Spleen (tissue), 11 donors: ENCODE measurements around the gene SYNJ1. TPM values are rescaled to one million over a fixed set of nuclear protein-coding genes. Genes with fewer than 3 reads are reported as not detected.

Experiments
- DNase-seq: peaks from one replicate; pipeline ENCODE4 v3.0.0-alpha.2; 2020
- H3K27ac ChIP-seq, 8 donors: fragments of 200-600 bp; sonication (generic) in 7 of 8; 1 replicate in 4 of 8; 2 replicates in 4 of 8; pipeline versions ENCODE4 v1.5.0 to v1.8.0; 2016 to 2021; ENCODE audit warnings: inconsistent platforms in 4 of 8, mild to moderate bottlenecking in 4 of 8, moderate library complexity in 1 of 8
- H3K27me3 ChIP-seq, 7 donors: fragments of 200-600 bp; sonication (generic) in 6 of 7; replicated peaks in 1 of 7; 1 replicate in 4 of 7; 2 replicates in 3 of 7; pipeline versions ENCODE4 v1.5.0 to v1.8.0; 2016 to 2021; ENCODE audit warnings: inconsistent platforms in 3 of 7, mild to moderate bottlenecking in 1 of 7
- H3K36me3 ChIP-seq, 6 donors: fragments of 200-600 bp; sonication (generic) in 5 of 6; 1 replicate in 4 of 6; 2 replicates in 2 of 6; pipeline versions ENCODE4 v1.5.0 to v1.8.0; 2016 to 2021; ENCODE audit warnings: inconsistent platforms in 2 of 6
- H3K4me1 ChIP-seq, 6 donors: fragments of 200-600 bp; sonication (generic) in 5 of 6; 1 replicate in 3 of 6; 2 replicates in 3 of 6; pipeline versions ENCODE4 v1.5.0 to v1.8.0; 2016 to 2021; ENCODE audit warnings: inconsistent platforms in 3 of 6
- H3K4me3 ChIP-seq, 8 donors: fragments of 200-600 bp; sonication (generic) in 7 of 8; 1 replicate in 4 of 8; 2 replicates in 4 of 8; pipeline versions ENCODE4 v1.5.0 to v1.8.0; 2016 to 2021; ENCODE audit warnings: inconsistent platforms in 4 of 8, mild to moderate bottlenecking in 4 of 8, moderate library complexity in 2 of 8
- H3K9me3 ChIP-seq, 8 donors: fragments of 200-600 bp; sonication (generic) in 7 of 8; 1 replicate in 4 of 8; 2 replicates in 4 of 8; pipeline versions ENCODE4 v1.5.0 to v1.8.0; 2016 to 2021; ENCODE audit warnings: inconsistent platforms in 4 of 8
- POLR2A ChIP-seq, 3 donors: fragments of 450-650 bp; IDR thresholded peaks; one replicate each; pipeline ENCODE4 v1.5.1; 2017; ENCODE audit warnings: antibody characterized with exemption in 3 of 3, mild to moderate bottlenecking in 1 of 3
- POLR2AphosphoS5 ChIP-seq, 3 donors: sonication (generic); formaldehyde crosslinking; IDR thresholded peaks; one replicate each; pipeline ENCODE4 v1.5.1; 2017; ENCODE audit warnings: antibody characterized with exemption in 3 of 3
- WGBS, 5 donors: extraction: QIAGEN DNeasy Blood & Tissue Kit in 3 of 5; methylation state at CpG; one replicate each; pipeline versions ENCODE4 v1.1.5 to v1.1.7; 2013 to 2018; 5-methylcytosine and 5-hydroxymethylcytosine counted together
- intact Hi-C: fragments of 100-400 bp; cut with DNase I; formaldehyde crosslinking; loops from one replicate; pipeline ENCODE4 v1.15.0; 2023; ENCODE audit warnings: low total_unique reads
- polyA plus RNA-seq, 3 donors: library from polyadenylated mRNA; stranded (reverse); fragments of 200-250 nt; gene quantifications; one replicate each; pipeline ENCODE4 v1.2.1, GENCODE V29; 2013
- total RNA-seq, 7 donors: library from RNA; depleted of rRNA in 3 of 7; stranded (reverse); fragments of >200 nt in 3 of 7; fragmentation: NEBNext Ultra II Directional in 4 of 7; extraction: Animal tissue kit (Norgen Biotek cat#: 25700) in 4 of 7; gene quantifications; one replicate each; pipeline versions ENCODE4 v1.1.0 to v1.2.1, GENCODE V29; 2016 to 2021
- TF ChIP-seq, protein P1 (sequence below), 11 experiments: fragments of 200-600 bp in 7 of 11; fragments of 450-650 bp in 4 of 11; sonication (generic) in 4 of 11; IDR thresholded peaks in 8 of 11; conservative IDR thresholded peaks in 3 of 11; 1 replicate in 7 of 11; 2 replicates in 4 of 11; pipeline versions ENCODE4 v1.4.0 to v1.8.0; 2016 to 2021; ENCODE audit warnings: antibody characterized with exemption in 11 of 11, inconsistent platforms in 4 of 11, mild to moderate bottlenecking in 1 of 11
- donor health status: healthy with polysubstance abuse.
- donor health status: DM: no; HTN: no; CAD: no; lungs with moderate emphysema.
- donor health status: DM: no; HTN: no; CAD: no.
- donor health status: Bipolar disorder and iron deficiency.
- donor health status: healthy.
- donor health status: DM: no; HTN: no; CAD: no.
- donor health status: DM: yes; HTN: yes; CAD: no.

SYNJ1 gene
- total and polyA plus RNA-seq, 10 donors, result 3.3 to 30.3 (median 18.7) TPM

DNA sequence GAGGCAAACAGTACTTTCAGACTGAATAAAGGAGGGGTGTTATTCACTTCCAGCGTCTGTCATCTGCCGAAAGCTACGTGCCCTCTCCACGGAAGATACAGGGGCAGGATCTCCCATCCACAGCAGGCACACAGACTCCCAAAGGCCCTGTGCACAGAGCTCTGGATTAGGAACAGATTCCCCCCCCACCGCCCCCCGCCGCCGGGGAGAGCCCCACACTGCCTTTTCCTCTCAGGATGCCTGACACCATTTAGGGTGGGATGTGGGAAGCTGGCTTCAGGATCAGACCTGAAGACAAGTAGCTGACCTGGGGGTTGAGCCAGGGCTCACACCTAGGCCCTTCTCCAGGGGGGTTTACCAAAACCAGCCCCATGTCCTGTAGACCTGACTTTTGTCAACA, 134.1 kb downstream of the SYNJ1 start:
- 73 to 85% (median 81%) methylated on average over 4 to 8 of the region's 8 CpGs for WGBS, 5 donors
- no peak for TF ChIP-seq POLR2AphosphoS5 (IDR thresholded peaks at IDR 0.05)
- TF ChIP-seq, protein P1, sequence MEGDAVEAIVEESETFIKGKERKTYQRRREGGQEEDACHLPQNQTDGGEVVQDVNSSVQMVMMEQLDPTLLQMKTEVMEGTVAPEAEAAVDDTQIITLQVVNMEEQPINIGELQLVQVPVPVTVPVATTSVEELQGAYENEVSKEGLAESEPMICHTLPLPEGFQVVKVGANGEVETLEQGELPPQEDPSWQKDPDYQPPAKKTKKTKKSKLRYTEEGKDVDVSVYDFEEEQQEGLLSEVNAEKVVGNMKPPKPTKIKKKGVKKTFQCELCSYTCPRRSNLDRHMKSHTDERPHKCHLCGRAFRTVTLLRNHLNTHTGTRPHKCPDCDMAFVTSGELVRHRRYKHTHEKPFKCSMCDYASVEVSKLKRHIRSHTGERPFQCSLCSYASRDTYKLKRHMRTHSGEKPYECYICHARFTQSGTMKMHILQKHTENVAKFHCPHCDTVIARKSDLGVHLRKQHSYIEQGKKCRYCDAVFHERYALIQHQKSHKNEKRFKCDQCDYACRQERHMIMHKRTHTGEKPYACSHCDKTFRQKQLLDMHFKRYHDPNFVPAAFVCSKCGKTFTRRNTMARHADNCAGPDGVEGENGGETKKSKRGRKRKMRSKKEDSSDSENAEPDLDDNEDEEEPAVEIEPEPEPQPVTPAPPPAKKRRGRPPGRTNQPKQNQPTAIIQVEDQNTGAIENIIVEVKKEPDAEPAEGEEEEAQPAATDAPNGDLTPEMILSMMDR (IDR thresholded peaks at IDR 0.05 in 8 of 11, conservative IDR thresholded peaks at IDR 0.05 in 3 of 11), result no peak
- no peak for TF ChIP-seq POLR2A (IDR thresholded peaks at IDR 0.05)
- intact Hi-C loops, result no loop called here
- Histone ChIP-seq H3K36me3 (peaks cover 0 to 20% (median 3%) of the 10 kb centered on the region in 6 donors), H3K27ac (no peak overlapping the region), H3K4me3 (no peak overlapping the region), H3K4me1 (no peaks in the 10 kb centered on the region), H3K9me3 (no peaks in the 10 kb centered on the region), H3K27me3 (no peaks in the 10 kb centered on the region)
- DNase-seq, result peak; percentile 50

DNA sequence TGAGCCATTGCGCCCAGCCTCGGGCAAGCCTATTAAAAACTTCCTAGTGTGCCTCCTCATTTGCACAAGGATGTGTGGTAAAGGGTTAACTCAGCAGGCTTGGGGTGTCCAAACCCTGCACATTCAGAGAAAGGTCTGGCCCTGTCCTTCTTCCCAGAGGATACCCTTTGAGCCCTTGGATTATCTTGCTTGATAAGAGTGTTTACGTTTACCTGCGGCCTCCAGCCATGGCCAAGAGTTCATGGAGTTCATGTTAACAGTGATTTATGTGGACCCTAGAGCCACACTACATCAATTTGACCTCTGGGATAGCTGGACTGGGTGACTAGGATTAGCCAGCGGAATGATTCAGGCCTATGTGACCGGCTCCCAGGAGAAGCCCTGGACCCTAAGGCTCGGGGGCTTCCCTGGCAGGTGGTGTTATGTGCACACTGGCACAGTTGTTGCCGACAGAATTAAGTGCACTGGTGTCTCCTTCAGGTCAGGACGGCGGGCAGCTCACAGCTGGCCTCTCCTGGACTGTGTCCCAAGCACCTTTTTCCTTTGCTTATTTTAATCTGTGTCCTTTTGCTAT, 134.8 kb downstream of the SYNJ1 start:
- Histone ChIP-seq H3K4me1 (no peaks in the 10 kb centered on the region), H3K27ac (no peak overlapping the region), H3K27me3 (no peaks in the 10 kb centered on the region), H3K9me3 (no peaks in the 10 kb centered on the region), H3K36me3 (peaks cover 0 to 13% (median 0%) of the 10 kb centered on the region in 6 donors), H3K4me3 (no peak overlapping the region)
- TF ChIP-seq POLR2A (IDR thresholded peaks at IDR 0.05), result no peak
- WGBS, 5 donors, result 69 to 78% (median 75%) methylated on average over 10 of the region's 10 CpGs
- intact Hi-C loops, result no loop called here
- peak; percentile 34 for DNase-seq

DNA sequence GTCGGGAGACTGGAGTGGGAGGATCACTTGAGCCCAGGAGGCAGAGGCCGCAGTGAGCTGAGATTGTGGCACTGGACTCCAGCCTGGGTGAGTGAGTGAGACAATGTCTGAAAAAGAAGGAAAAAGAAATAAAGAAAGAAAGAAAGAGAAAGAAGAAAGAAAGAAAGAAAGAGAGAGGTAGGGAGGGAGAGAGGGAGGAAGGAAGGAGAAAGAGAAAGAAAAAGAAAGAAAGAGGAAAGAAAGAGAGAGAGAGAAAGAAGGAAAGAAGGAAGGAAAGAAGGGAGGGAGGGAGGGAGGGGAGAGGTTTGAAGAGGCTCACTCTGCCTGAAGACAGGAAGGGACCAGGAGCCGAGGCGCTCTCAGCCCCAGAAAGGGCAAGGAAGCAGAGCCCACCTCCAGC, 137.7 kb downstream of the SYNJ1 start:
- intact Hi-C loops, result no loop called here
- H3K36me3 ChIP-seq, result no peaks in the 10 kb centered on the region

DNA sequence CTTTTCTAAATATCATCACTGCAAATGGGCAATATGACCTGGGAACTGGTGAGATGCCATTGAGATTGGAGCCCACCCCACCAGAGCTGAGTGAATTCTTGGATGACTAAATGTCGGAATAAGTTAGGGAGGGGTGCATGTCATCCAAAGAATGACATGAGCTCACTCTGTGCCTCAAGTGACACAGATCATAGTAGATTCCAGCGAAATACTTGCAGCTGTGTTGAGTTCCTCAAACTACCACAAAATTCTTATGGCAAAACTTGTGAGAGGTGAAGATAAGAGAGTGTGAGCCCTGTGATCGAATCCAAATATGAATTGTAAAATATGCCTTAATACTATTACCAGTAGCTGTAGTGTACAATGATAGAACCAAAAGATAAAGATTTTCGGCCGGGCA, 140.2 kb downstream of the SYNJ1 start:
- DNase-seq, result no peak
- no peaks in the 10 kb centered on the region for H3K9me3 ChIP-seq
- no peaks in the 10 kb centered on the region for H3K27me3 ChIP-seq
- no peak overlapping the region for H3K27ac ChIP-seq
- TF ChIP-seq POLR2AphosphoS5 (IDR thresholded peaks at IDR 0.05) (no peak), POLR2A (IDR thresholded peaks at IDR 0.05) (no peak)
- TF ChIP-seq, protein P1 (IDR thresholded peaks at IDR 0.05 in 8 of 11, conservative IDR thresholded peaks at IDR 0.05 in 3 of 11), result no peak
- no peaks in the 10 kb centered on the region for H3K36me3 ChIP-seq
- WGBS, 5 donors, result 90 to 97% (median 93%) methylated on average over 5 of the region's 5 CpGs
- H3K4me3 ChIP-seq, result no peak overlapping the region
- no peaks in the 10 kb centered on the region for H3K4me1 ChIP-seq
- intact Hi-C loops, result no loop called here

More for the DNA sequence above, 137.7 kb downstream of the SYNJ1 start:
- no peak overlapping the region for H3K27ac ChIP-seq
- DNase-seq, result peak; percentile 40
- H3K4me1 ChIP-seq, result no peaks in the 10 kb centered on the region
- no peak for TF ChIP-seq POLR2AphosphoS5 (IDR thresholded peaks at IDR 0.05)
- no peak for TF ChIP-seq POLR2A (IDR thresholded peaks at IDR 0.05)
- TF ChIP-seq, protein P1 (IDR thresholded peaks at IDR 0.05 in 8 of 11, conservative IDR thresholded peaks at IDR 0.05 in 3 of 11), result no peak
- H3K9me3 ChIP-seq, result no peaks in the 10 kb centered on the region
- WGBS, 5 donors, result 73 to 86% (median 79%) methylated on average over 4 of the region's 4 CpGs
- no peaks in the 10 kb centered on the region for H3K27me3 ChIP-seq
- H3K4me3 ChIP-seq, result no peak overlapping the region
